Hepatocyte (in vitro differentiated cells): ENCODE data around the gene MRGPRE. TPM values are rescaled to one million over a fixed set of nuclear protein-coding genes. Genes with fewer than 3 reads are reported as not detected.

Experiments
- DNase-seq: peaks from one replicate; pipeline ENCODE4 v3.0.0-alpha.2; 2016; ENCODE audit warnings: low spot score
- H2AFZ ChIP-seq: fragments of 200-600 bp; sonication (generic); 2 replicates; pipeline ENCODE4 v1.6.0; 2016; ENCODE audit warnings: antibody characterized with exemption, mild to moderate bottlenecking
- H3K27ac ChIP-seq: fragments of 200-600 bp; sonication (generic); 2 replicates; pipeline ENCODE4 v1.5.1; 2016; ENCODE audit warnings: mild to moderate bottlenecking
- H3K27me3 ChIP-seq: fragments of 200-600 bp; sonication (generic); 2 replicates; pipeline ENCODE4 v1.6.1; 2016
- H3K36me3 ChIP-seq: fragments of 200-600 bp; sonication (generic); replicated peaks from 2 replicates; pipeline ENCODE4 v1.5.1; 2016; ENCODE audit warnings: low read depth; ENCODE audit not compliant: insufficient read depth
- H3K4me1 ChIP-seq: fragments of 200-600 bp; sonication (generic); 2 replicates; pipeline ENCODE4 v1.5.1; 2016; ENCODE audit warnings: mild to moderate bottlenecking, moderate library complexity; ENCODE audit not compliant: insufficient read depth
- H3K4me2 ChIP-seq: fragments of 200-600 bp; sonication (generic); 2 replicates; pipeline ENCODE4 v1.6.0; 2016
- H3K4me3 ChIP-seq: fragments of 200-600 bp; sonication (generic); 2 replicates; pipeline ENCODE4 v1.5.1; 2016; ENCODE audit warnings: mild to moderate bottlenecking
- H3K79me2 ChIP-seq: fragments of 200-600 bp; sonication (generic); 2 replicates; pipeline ENCODE4 v1.6.0; 2017; ENCODE audit warnings: mild to moderate bottlenecking
- H3K9me2 ChIP-seq: fragments of 200-600 bp; sonication (generic); replicated peaks from 2 replicates; pipeline ENCODE4 v1.6.0; 2017; ENCODE audit warnings: mild to moderate bottlenecking; ENCODE audit not compliant: insufficient read depth
- H3K9me3 ChIP-seq: fragments of 200-600 bp; sonication (generic); 2 replicates; pipeline ENCODE4 v1.5.1; 2016; ENCODE audit warnings: low read depth, mild to moderate bottlenecking
- H4K20me1 ChIP-seq: fragments of 200-600 bp; sonication (generic); 2 replicates; pipeline ENCODE4 v1.6.0; 2016; ENCODE audit warnings: mild to moderate bottlenecking; ENCODE audit not compliant: insufficient read depth, poor library complexity, severe bottlenecking
- EZH2 ChIP-seq: fragments of 200-600 bp; sonication (generic); IDR thresholded peaks from 2 replicates; pipeline ENCODE4 v1.6.1; 2016; ENCODE audit warnings: antibody characterized with exemption, mild to moderate bottlenecking, borderline replicate concordance
- EZH2phosphoT487 ChIP-seq: fragments of 200-600 bp; sonication (generic); IDR thresholded peaks from one replicate; pipeline ENCODE4 v1.6.1; 2018; ENCODE audit warnings: antibody characterized with exemption, mild to moderate bottlenecking, low read depth, moderate library complexity; ENCODE audit not compliant: unreplicated experiment, severe bottlenecking
- WGBS: methylation state at CpG from one replicate; pipeline ENCODE4 v1.1.6; 2016; ENCODE audit warnings: low lambda C conversion rate; ENCODE audit errors: missing lambda C conversion rate; 5-methylcytosine and 5-hydroxymethylcytosine counted together
- polyA plus RNA-seq: library from polyadenylated mRNA; unstranded; fragments of >200 nt; fragmentation: Nextera tagmentation; extraction: Ambion mirVana; gene quantifications from 2 replicates; pipeline ENCODE4 v1.2.1, GENCODE V29; 2016
- total RNA-seq: library from RNA; depleted of rRNA; stranded (reverse); fragments of >200 nt; gene quantifications from 2 replicates; pipeline ENCODE4 v1.2.3, GENCODE V29; 2014
- TF ChIP-seq, protein P1 (sequence below): fragments of 200-600 bp; sonication (generic); IDR thresholded peaks from 2 replicates; pipeline ENCODE4 v1.5.1; 2016; ENCODE audit warnings: antibody characterized with exemption, mild to moderate bottlenecking; ENCODE audit not compliant: poor library complexity

The MRGPRE gene
- total and polyA plus RNA-seq, 2 experiments from 2014 or later, result not detected

DNA sequence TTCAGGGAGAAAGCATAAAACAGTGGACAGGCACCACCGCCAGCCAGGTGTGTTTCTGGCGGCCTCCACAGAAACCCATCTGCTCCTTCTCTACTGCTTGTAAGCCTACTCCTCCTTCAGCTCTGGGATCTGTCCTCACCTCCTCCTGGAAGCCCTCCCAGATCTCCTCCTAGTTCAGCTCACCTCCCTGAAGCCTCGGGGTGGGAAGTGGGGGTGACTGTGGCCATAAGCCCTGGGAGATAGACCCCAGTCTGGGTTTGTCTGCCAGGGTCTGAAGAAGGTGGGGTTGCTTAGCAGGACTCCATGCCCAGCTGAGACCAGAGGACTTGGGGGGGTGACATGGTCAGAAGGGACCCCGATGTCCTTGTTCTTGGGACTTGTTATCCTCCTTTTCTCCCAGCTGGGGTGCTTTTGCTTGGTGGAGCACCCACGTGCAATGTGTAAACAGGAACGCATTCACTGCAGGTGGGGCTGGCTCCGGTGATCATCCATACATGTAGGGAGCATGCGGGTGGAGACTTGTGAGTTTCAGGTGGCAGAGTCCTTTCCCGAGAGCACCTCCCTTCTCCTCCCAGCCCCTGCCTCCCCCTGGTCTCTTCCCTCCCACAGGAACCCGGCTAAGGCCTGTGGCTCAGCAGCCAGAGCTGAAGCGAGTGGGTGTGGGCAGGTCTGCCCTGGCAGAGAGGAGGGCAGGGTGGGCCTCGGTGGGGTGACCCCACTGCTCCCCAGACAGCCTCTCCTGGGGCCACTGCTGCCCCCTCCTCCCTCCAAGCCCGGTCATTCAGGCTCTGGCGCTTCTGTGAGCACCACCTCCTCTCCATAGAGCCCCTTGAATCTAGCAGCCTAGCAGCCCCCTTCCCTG lies 39.5 kb downstream of the MRGPRE start:
- no peaks in the 10 kb centered on the region for H3K27me3 ChIP-seq
- no peak for DNase-seq
- H3K4me1 ChIP-seq, result no peaks in the 10 kb centered on the region
- WGBS, result 89% methylated on average over 12 of the region's 14 CpGs
- H3K4me3 ChIP-seq, result no peak overlapping the region
- H4K20me1 ChIP-seq, result no peaks in the 10 kb centered on the region
- H3K79me2 ChIP-seq, result no peaks in the 10 kb centered on the region
- TF ChIP-seq, protein P1, sequence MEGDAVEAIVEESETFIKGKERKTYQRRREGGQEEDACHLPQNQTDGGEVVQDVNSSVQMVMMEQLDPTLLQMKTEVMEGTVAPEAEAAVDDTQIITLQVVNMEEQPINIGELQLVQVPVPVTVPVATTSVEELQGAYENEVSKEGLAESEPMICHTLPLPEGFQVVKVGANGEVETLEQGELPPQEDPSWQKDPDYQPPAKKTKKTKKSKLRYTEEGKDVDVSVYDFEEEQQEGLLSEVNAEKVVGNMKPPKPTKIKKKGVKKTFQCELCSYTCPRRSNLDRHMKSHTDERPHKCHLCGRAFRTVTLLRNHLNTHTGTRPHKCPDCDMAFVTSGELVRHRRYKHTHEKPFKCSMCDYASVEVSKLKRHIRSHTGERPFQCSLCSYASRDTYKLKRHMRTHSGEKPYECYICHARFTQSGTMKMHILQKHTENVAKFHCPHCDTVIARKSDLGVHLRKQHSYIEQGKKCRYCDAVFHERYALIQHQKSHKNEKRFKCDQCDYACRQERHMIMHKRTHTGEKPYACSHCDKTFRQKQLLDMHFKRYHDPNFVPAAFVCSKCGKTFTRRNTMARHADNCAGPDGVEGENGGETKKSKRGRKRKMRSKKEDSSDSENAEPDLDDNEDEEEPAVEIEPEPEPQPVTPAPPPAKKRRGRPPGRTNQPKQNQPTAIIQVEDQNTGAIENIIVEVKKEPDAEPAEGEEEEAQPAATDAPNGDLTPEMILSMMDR, result no peak
- TF ChIP-seq EZH2phosphoT487 (no peak), EZH2 (no peak)
- no peak overlapping the region for H3K27ac ChIP-seq
- no peaks in the 10 kb centered on the region for H3K9me2 ChIP-seq
- no peak overlapping the region for H2AFZ ChIP-seq
- no peak overlapping the region for H3K4me2 ChIP-seq
- H3K36me3 ChIP-seq, result no peaks in the 10 kb centered on the region
- H3K9me3 ChIP-seq, result no peaks in the 10 kb centered on the region

DNA sequence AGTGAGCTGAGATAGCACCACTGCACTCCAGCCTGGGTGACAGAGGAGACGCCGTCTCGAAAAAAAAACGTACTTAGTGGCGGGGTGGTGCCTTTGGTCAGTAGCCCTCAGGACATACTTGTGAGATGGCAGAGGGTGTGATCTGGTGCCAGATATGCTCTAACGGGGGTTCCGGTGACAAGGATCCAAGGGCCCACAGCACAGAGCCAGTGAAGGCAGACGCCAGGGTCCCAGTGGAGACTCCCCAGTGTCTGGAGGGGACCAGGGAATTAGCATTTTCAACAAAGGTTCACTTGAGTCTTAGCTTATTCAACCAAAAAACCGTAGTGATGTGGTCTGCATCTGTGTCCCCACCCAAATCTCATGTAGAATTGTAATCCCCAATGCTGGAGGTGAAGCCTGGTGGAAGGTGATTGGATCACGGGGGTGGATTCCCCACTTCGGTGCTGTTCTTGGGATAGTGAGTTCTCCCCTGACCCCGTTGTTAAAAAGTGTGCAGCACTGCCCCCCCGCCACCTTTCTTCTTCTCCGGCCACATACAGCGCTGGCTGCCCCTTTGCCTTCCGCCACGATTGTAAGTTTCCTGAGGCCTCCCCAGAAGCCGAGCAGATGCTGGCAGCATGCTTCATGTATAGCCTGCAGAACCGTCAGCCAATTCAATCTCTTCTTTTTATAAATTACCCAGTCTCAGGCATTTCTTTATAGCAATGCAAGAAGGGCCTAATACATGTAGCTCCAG lies 40.5 kb downstream of the MRGPRE start:
- no peaks in the 10 kb centered on the region for H4K20me1 ChIP-seq
- H3K36me3 ChIP-seq, result no peaks in the 10 kb centered on the region
- H3K4me2 ChIP-seq, result no peak overlapping the region
- no peak overlapping the region for H3K4me3 ChIP-seq
- TF ChIP-seq, protein P1, result no peak
- TF ChIP-seq EZH2, result no peak
- no peak for TF ChIP-seq EZH2phosphoT487
- 85% methylated on average over 18 of the region's 19 CpGs for WGBS
- no peaks in the 10 kb centered on the region for H3K9me3 ChIP-seq
- H3K27me3 ChIP-seq, result no peaks in the 10 kb centered on the region
- DNase-seq, result no peak
- no peak overlapping the region for H3K27ac ChIP-seq
- H3K4me1 ChIP-seq, result no peaks in the 10 kb centered on the region
- no peaks in the 10 kb centered on the region for H3K79me2 ChIP-seq
- no peak overlapping the region for H2AFZ ChIP-seq
- no peaks in the 10 kb centered on the region for H3K9me2 ChIP-seq

DNA sequence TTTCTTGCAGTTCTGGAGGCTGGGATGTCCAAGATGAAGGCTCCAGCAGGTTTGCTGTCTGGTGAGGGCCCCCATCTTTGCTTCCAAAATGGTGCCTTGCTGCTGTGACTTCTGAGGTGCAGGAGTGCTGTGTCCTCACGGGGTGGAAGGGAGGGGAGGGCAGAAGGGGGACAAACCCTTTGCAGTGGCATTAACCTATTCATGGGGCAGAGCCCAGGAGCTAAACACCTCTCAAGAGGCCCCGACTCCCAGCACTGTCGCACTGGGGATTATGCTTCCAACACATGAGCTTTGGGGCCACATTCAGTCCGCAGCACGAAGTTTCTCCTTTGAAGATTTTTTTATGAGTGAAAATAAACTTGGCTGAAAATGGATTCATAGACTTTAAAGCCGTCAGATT lies 41.6 kb downstream of the MRGPRE start:
- TF ChIP-seq, protein P1, result no peak
- TF ChIP-seq EZH2 (no peak), EZH2phosphoT487 (no peak)
- Histone ChIP-seq H3K4me1 (no peaks in the 10 kb centered on the region), H3K36me3 (no peaks in the 10 kb centered on the region), H3K27me3 (no peaks in the 10 kb centered on the region), H2AFZ (no peak overlapping the region), H3K27ac (no peak overlapping the region), H3K4me2 (no peak overlapping the region), H3K9me3 (no peaks in the 10 kb centered on the region), H4K20me1 (no peaks in the 10 kb centered on the region), H3K79me2 (no peaks in the 10 kb centered on the region), H3K4me3 (no peak overlapping the region), H3K9me2 (no peaks in the 10 kb centered on the region)
- DNase-seq, result no peak
- WGBS, result 55% methylated on average over 6 of the region's 6 CpGs
